Posterior cingulate gyrus (tissue), 11 donors: Measurements from ENCODE around the gene RAB12.
"Not testable (repeated sequence)": the region's sequence is repeated elsewhere in the genome, so short reads cannot be mapped to it uniquely, and the experiment has no call there.

ENCODE experiments used
- DNase-seq, 10 donors: peaks; one replicate each; pipeline versions ENCODE4 v3.0.0 to v3.0.0-alpha.2; 2020 to 2021; ENCODE audit warnings: mixed read lengths in 3 of 10
- intact Hi-C: fragments of 100-400 bp; cut with DNase I; formaldehyde crosslinking; loops from one replicate; pipeline ENCODE4 v1.15.1; 2023

RAB12 gene, protein sequence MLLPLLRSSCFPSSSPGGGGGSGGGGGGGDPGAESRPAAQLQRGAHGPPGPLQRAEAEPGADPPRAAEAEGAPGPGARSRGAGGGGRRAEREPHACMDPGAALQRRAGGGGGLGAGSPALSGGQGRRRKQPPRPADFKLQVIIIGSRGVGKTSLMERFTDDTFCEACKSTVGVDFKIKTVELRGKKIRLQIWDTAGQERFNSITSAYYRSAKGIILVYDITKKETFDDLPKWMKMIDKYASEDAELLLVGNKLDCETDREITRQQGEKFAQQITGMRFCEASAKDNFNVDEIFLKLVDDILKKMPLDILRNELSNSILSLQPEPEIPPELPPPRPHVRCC

DNA sequence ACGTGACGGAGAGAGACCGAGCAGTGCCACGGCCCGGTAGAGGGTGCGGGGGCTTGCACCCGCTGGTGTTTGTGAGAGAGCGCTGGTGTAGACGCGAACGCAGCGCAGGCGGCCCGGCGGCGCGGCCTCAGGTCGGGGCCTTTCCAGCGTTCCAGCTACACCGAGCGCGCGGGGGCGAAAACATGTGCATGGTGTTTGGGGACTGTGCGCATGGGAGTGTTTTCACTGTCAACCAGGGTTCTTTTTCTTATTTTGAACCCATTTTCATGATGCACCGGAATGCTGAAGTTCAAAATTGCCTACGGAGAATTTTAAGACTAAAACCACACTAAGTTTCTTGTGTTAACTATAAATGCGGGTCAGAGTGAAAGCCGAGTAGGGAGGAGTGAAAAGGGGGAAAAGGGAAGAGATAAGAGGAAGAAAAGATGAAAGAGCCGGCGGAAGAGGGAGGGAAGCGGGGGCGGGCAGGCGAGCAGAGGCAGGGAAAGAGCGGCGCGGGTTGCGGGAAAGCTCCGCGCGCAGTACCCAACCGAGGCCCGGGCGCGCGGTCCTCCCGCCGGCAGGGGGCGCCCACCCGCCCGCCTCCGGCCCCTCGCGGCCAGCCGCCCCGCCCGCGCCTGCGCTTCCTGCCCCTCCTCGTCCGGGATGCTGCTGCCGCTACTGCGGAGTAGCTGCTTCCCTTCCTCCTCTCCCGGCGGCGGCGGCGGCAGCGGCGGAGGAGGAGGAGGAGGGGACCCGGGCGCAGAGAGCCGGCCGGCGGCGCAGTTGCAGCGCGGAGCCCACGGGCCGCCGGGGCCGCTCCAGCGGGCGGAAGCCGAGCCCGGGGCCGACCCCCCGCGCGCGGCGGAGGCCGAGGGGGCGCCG lies at the start of gene RAB12:
Gene RAB12 (plus strand): TSS at position 643 of the 864 bp plus-strand sequence. CDS start 3 bp downstream, at position 646.
- DNase-seq: peak; percentile 76 to 98 (median 86)
- intact Hi-C loops: no loop called here

GRCh38 chr18:8559612-8560186 lies 49.5 kb upstream of the RAB12 start:
- intact Hi-C loops: no loop called here
- no peak for DNase-seq

DNA sequence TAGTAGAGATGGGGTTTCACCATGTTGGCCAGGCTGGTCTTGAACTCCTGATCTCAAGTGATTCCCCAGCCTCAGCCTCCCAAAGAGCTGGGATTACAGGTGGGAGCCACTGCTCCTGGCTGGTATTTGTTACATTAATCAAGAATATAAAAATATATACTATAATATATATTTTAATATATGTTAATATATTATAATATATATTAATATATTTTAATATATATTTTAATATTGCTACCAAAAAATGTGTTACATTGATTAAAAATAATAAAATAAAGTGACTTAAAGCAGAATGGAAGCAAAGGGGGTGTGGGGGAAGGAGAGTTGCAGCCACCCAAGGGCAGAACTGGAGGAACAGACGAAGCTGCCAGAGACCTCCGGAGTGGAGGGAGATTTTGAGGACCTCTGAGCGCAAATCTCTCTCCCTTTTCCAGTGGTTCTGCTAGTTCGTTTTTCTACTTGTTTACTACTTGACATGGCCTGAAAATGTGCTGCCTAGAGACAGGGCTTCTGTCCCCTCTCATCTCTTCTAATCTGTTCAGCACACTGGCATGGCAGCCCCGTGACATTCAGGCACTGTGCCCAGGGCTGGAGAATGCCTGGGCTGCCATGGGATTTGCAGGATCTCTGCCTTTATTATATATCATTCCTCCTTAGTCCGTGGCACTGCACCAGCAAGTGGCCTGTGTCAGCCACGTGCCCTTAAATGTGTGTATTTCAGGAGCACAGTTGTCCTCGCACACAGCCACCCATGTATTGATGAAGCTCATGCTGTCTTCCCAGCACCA lies 47.9 kb upstream of the RAB12 start:
- DNase-seq: peak in 1 of 10 donors; percentile 24
- intact Hi-C loops: no loop called here

GRCh38 chr18:8562070-8562469 lies 47.2 kb upstream of the RAB12 start:
- intact Hi-C loops: no loop called here
- peak in 1 of 10 donors; percentile 24 for DNase-seq

GRCh38 chr18:8562919-8563318 lies 46.3 kb upstream of the RAB12 start:
- DNase-seq: no peak
- intact Hi-C loops: no loop called here

DNA sequence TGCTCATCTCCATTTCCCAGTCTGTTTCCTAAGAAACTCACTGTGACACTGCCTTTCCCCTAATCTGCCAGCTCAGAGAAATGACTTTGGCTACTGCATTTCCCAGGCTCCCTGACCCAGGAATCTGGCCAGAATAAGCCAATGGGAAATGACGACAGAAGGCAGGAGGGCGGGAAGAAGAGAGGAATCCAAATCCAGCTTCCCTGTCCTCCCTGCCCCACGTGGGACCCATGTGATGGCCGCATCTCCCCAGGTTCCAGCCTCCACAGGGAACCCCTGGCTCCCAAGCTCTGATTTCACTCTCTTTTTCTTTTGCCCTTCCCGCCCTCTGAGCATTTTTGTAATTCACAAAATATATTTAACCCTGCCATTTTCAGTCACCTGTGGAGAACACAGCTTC lies 37.8 kb upstream of the RAB12 start:
- intact Hi-C loops: no loop called here
- DNase-seq: no peak

GRCh38 chr18:8573766-8574165 lies 35.5 kb upstream of the RAB12 start:
- intact Hi-C loops, DNase-seq: not testable (repeated sequence)

DNA sequence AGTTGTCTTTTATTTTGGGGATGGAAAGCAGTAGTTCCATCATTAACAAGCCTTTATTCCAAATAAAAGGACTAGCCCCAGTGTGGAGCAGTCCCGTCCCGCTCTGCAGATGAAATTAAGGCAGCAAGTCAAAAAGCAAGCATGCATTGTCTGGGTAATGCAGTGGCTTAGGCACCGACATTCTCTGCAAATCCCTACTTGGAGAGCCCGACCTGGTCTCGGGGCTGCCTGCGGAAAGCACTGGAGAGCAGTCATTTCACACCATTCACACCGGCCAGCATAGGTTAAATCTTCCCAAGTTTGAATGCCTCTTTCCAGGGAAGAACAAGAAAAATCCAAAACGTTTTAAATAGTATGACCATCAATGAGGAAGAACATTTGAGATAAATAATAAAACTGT lies 24.4 kb upstream of the RAB12 start:
- intact Hi-C loops: no loop called here
- DNase-seq: peak in 1 of 10 donors; percentile 15

GRCh38 chr18:8586941-8587340 lies 22.3 kb upstream of the RAB12 start:
- intact Hi-C loops: no loop called here
- no peak for DNase-seq

GRCh38 chr18:8595445-8595844 lies 13.8 kb upstream of the RAB12 start:
- no peak for DNase-seq
- intact Hi-C loops: no loop called here

- intact Hi-C loops: no loop called here
- no peak for DNase-seq
These were observed 7.8 kb upstream of the RAB12 start for GRCh38 chr18:8601277-8602032.

GRCh38 chr18:8602040-8602439 lies 7.2 kb upstream of the RAB12 start:
- DNase-seq: no peak
- intact Hi-C loops: no loop called here

DNA sequence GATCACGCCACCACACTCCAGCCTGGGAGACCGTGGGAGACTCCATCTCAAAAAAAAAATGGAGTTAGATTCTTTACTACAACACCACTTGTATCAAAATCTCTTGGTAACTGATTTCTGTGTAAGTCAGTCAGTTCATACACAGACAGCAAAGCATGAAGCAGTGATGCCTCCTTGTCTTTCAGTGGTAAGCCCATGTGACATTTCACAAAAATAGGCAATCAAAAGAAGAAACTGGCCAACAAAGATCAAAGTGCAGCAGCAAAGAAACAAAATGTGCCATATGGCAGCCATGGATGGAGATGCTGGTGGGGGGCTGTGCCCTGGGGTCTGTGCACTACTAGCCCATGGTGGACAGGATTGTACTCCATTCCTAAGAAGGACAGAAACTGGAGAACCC lies 6.7 kb upstream of the RAB12 start:
- intact Hi-C loops: no loop called here
- no peak for DNase-seq

DNA sequence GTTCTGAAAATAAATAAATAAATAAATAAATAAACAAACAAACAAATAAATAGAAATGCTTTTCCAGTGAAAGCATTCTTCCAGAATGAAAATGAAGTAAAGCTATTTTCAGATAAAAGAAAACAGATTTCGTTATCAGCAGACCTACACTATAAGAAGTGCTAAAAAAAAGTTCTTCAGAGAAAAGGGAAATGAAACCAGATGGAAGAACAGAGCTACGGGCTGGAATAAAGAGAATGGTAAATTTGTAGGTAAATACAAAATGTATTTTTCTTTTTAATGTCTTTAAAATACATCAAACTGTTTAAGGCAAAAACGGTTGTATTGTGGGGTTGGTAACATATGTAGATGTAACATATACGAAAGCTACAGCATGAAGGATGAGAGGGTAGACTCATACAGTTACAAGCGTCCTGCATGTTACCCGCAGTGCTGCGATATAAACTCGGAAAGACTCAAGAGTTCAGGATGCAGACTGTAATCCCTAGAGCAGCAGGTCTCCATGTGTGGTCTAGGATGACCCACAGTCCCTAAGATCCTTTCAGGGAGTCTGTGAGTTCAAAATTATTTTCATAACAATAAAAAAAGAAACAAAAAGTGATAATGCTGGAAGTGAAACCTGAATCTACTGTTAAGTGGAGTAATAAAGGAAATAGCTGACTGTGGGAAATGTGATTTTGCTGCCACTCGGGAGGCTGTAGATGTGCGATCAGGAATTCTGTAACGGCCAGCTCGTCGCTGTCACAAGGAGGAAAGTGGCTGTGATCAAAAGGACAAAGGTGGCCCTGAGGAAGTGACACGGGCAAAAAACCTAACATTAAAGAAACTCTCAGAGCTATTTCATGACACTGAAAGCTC lies 5.3 kb upstream of the RAB12 start:
- no peak for DNase-seq
- intact Hi-C loops: no loop called here

- no peak for DNase-seq
- intact Hi-C loops: no loop called here
These were observed 3.3 kb upstream of the RAB12 start for GRCh38 chr18:8605974-8606373.

DNA sequence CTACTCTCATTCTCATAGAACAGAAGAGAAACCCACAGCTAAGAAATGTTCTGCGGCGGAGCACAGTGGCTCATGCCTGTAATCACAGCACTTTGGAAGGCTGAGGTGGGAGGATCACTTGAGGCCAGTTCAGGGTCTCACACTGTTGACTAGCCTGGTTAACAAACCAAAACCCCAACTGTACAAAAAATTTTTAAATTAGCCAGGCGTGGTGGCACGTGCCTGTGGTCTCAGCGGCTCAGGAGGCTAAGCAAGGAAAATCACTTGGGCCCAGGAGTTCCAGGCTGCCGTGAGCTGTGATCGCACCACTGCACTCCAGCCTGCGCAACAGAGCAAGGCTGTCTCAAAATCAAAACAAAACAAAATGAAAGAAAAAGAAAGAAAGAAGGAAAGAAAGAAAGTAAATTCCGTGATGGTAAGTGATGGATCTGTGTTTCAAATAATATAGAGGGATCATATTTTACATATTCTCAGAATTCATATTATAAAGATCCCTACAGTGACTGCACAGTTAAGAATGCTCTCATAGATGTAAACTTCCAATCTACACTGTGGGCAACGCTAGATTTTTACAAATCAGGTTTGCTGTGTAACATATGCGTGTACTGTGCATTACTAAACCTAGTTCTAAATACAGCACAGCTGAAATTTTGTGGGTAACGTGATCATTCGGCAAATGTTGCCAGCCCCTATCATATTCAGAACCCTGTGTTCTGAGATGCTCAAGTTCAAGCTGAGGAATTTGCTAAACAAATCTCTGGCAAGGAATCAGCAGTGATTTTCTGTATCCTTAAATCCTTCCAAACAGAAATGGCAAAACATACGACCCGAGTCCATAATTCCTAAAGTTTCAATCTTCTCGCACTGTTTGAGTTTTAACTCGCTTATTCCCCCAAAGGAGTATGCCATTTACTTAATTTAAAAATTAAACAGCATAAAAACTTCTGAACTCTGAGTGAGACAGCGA lies 1.2 kb upstream of the RAB12 start:
- intact Hi-C loops: no loop called here
- DNase-seq: no peak

- DNase-seq: peak in 4 of 10 donors; percentile 10 to 85 (median 50)
- intact Hi-C loops: loop anchor here (5.0 kb wide), 1 partner anchor 97 kb away; the partner anchor contains the start of gene MTCL1
These were observed 622 bp downstream of the RAB12 start for GRCh38 chr18:8609659-8610458.
